D721Med (cell line): ENCODE results near the gene PPP2R2D.
"Not testable (repeated sequence)": the region's sequence is repeated elsewhere in the genome, so short reads cannot be mapped to it uniquely, and the experiment has no call there.

ENCODE experiments used
- DNase-seq: peaks from one replicate; pipeline ENCODE4 v3.0.0; 2011; ENCODE audit warnings: low spot score; ENCODE audit not compliant: insufficient read length
- FAIRE-seq: peaks from 2 replicates; lab custom pipeline; 2011; peaks lifted over from hg19 to GRCh38; lab: Jason Lieb, UNC
- TF ChIP-seq, protein P1 (sequence below): IDR thresholded peaks from 2 replicates; pipeline ENCODE4 v1.5.1; 2012; ENCODE audit warnings: mild to moderate bottlenecking, control low read depth; ENCODE audit not compliant: insufficient read depth; ENCODE audit errors: missing control alignments

Gene PPP2R2D

DNA sequence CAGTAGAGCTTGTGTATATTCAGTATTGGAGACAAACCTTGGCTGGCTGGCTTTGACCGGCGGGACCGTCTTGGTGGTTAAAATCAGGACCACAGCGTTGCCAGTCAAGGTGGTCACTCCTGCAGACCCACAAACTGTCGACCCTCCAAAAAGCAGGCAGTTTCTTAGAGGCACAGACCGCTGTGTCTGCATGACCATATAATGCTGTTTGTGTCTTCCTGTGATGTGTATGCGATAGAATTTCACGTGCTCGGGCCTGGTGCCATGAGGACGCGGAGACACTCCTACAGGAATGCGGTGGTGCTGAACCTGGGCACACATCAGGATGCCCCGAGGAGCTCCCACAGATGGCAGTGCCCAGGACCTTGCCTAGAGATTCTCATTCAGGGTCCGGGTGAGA, 46.1 kb downstream of the PPP2R2D start:
- TF ChIP-seq, protein P1, sequence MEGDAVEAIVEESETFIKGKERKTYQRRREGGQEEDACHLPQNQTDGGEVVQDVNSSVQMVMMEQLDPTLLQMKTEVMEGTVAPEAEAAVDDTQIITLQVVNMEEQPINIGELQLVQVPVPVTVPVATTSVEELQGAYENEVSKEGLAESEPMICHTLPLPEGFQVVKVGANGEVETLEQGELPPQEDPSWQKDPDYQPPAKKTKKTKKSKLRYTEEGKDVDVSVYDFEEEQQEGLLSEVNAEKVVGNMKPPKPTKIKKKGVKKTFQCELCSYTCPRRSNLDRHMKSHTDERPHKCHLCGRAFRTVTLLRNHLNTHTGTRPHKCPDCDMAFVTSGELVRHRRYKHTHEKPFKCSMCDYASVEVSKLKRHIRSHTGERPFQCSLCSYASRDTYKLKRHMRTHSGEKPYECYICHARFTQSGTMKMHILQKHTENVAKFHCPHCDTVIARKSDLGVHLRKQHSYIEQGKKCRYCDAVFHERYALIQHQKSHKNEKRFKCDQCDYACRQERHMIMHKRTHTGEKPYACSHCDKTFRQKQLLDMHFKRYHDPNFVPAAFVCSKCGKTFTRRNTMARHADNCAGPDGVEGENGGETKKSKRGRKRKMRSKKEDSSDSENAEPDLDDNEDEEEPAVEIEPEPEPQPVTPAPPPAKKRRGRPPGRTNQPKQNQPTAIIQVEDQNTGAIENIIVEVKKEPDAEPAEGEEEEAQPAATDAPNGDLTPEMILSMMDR, result no peak
- DNase-seq (no peak), FAIRE-seq (no peak)

- DNase-seq (no peak), FAIRE-seq (no peak)
- TF ChIP-seq, protein P1, result no peak
Observed at GRCh38 chr10:131947631-131948347, 47.0 kb downstream of the PPP2R2D start.

- FAIRE-seq, result no peak
Observed at GRCh38 chr10:131948501-131948900, 47.7 kb downstream of the PPP2R2D start.

DNA sequence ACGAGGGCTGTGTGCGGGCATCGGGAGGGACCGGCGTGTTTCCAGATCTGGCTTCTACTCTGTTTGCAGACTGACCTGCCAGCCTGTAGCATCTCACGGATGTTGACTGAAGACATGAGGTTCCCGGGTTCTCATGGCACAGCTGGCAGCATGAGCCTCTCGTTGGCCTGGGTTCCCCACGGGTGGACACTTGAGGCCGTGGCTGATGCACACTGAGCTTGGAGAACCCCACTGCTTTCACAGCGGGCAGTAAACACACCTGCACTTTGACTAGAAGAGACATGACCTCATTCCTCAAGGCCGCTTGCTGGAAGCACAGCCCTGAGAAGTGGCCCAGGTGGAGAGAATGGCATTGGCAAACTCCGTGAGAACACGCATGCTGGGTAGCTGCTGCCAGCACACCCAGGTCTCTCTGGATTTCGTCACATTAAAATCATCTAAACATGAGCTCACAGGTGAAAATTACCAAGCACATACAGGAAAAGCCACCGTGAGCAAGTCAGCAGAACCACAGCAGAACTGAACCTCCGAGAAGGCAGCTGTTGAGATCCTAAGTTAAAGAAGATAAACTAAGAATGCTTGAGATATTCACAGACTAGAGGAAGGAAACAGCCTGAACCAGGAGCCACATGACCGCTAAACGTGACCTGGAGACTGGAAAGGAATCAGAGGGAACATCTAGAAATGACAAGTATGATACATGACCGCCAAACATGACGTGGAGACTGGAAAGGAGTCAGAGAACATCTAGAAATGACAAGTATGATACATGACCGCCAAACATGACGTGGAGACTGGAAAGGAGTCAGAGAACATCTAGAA, 48.4 kb downstream of the PPP2R2D start:
- TF ChIP-seq, protein P1, result no peak
- FAIRE-seq (no peak), DNase-seq (no peak)

More at GRCh38 chr10:131948501-131948900, 47.7 kb downstream of the PPP2R2D start:
- DNase-seq, result no peak
- TF ChIP-seq, protein P1, result no peak

DNA sequence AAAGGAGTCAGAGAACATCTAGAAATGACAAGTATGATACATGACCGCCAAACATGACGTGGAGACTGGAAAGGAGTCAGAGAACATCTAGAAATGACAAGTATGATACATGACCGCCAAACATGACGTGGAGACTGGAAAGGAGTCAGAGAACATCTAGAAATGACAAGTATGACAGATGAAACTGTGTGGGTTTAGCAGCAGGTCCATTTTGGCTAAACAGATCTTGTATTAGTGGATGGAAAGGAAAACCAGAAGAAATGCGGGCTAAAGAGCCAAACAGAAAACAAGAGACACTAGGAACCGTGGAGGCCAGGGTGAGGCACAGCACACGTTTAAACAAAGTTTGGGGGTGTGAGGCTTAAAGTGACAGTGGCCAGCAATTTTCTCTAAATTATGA, 49.1 kb downstream of the PPP2R2D start:
- not testable (repeated sequence) for DNase-seq, FAIRE-seq

DNA sequence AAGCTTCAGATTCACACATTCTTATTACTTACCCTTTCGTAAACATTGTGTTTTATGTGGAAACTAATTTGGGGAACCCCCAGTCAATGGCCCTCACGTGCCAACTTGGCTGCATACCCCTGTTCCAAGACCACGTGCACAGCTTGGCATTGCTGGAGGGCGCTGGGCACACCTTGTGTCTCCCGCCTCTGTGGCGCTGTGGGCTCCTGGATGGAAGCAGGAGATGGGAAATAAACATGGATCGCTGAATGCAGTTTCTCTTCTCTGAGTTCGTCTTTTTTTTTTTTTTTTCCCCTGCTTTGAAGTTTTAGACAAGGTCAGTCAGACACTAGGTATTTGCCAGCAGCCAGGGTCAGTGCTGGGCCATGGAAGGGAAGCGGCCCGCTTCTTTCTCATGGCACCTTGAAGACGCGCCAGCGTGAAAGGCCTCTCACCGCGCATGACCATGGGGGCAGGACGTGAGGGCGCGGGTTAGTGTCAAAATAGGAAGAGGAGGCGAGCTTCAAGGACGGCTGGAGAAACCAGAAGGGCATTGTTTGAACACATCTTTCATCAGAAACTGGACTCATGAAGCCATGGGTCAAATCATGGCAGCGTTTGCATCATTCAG, 53.7 kb downstream of the PPP2R2D start:
- FAIRE-seq (no peak), DNase-seq (no peak)

More for the DNA sequence above, 53.7 kb downstream of the PPP2R2D start:
- TF ChIP-seq, protein P1, result no peak
